Mucosa of descending colon (tissue), 3 donors: ENCODE measurements around the gene SIN3B. TPM values are rescaled to one million over a fixed set of nuclear protein-coding genes. Genes with fewer than 3 reads are reported as not detected.

Source experiments
- ATAC-seq: fragments of 200-7000 bp; cut with Tn5 transposase; one replicate; pipeline ENCODE4 v1.9.1; 2020; ENCODE audit warnings: mild to moderate bottlenecking, moderate library complexity
- DNase-seq, 3 donors: peaks; one replicate each; pipeline ENCODE4 v3.0.0-alpha.2; 2020
- H3K36me3 ChIP-seq: fragments of 200-600 bp; one replicate; pipeline ENCODE4 v1.8.0; 2021; ENCODE audit warnings: low read depth, mild to moderate bottlenecking
- H3K4me1 ChIP-seq: fragments of 200-600 bp; one replicate; pipeline ENCODE4 v1.8.0; 2021; ENCODE audit warnings: low read depth, mild to moderate bottlenecking
- H3K4me3 ChIP-seq: fragments of 200-600 bp; one replicate; pipeline ENCODE4 v1.8.0; 2021; ENCODE audit warnings: mild to moderate bottlenecking
- H3K9me3 ChIP-seq: fragments of 200-600 bp; one replicate; pipeline ENCODE4 v1.8.0; 2021; ENCODE audit warnings: mild to moderate bottlenecking
- intact Hi-C, 2 donors: fragments of 100-400 bp; cut with DNase I in 1 of 2; cut with micrococcal nuclease in 1 of 2; formaldehyde crosslinking; loops; one replicate each; pipeline versions ENCODE4 v1.11.0 to v1.11.1; 2022; cut with DNase I, micrococcal nuclease
- total RNA-seq, 3 donors: library from RNA; stranded (reverse); fragmentation: NEBNext Ultra II Directional in 2 of 3; extraction: Animal tissue kit (Norgen Biotek cat#: 25700) in 2 of 3; gene quantifications; one replicate each; pipeline versions ENCODE4 v1.2.1 to v1.2.4, GENCODE V29; 2021 to 2023
- TF ChIP-seq, protein P1 (sequence below): fragments of 200-600 bp; IDR thresholded peaks from one replicate; pipeline ENCODE4 v1.8.0; 2022; ENCODE audit warnings: antibody characterized with exemption, mild to moderate bottlenecking
- donor health status: DM: no; HTN: no; CAD: no; lungs with moderate emphysema.
- donor health status: DM: no; HTN: no; CAD: no.
- donor health status: DM: no; HTN: yes; CAD: no.

SIN3B gene
- total RNA-seq, 3 donors from 2014 or later, result 30.7 to 56.6 (median 38.9) TPM

DNA sequence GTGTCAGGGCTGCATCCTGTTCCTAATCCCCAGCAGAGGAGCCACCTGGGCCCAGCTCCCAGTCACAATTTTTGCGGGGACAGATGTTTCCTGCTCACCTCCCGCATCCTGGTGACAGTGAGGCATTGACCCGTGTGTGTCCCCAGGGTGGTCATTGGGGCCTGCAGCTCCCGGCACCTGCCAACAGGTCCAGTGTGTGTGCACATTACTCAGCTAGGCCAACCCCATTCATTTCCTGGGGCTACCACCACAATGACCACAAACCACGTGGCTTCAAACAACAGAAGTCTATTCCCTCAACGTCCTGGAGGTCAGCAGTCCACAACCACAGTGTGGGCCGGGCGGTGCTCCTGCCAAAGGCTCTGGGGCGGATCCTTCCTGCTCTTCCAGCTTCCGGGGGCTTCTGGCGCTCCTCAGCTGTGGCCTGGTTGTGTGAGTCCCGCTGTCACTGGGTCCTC, 47.7 kb downstream of the SIN3B start:
- TF ChIP-seq, protein P1, sequence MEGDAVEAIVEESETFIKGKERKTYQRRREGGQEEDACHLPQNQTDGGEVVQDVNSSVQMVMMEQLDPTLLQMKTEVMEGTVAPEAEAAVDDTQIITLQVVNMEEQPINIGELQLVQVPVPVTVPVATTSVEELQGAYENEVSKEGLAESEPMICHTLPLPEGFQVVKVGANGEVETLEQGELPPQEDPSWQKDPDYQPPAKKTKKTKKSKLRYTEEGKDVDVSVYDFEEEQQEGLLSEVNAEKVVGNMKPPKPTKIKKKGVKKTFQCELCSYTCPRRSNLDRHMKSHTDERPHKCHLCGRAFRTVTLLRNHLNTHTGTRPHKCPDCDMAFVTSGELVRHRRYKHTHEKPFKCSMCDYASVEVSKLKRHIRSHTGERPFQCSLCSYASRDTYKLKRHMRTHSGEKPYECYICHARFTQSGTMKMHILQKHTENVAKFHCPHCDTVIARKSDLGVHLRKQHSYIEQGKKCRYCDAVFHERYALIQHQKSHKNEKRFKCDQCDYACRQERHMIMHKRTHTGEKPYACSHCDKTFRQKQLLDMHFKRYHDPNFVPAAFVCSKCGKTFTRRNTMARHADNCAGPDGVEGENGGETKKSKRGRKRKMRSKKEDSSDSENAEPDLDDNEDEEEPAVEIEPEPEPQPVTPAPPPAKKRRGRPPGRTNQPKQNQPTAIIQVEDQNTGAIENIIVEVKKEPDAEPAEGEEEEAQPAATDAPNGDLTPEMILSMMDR, result no peak
- intact Hi-C loops, result no loop called here
- H3K9me3 ChIP-seq, result peaks cover 16% of the 10 kb centered on the region
- no peaks in the 10 kb centered on the region for H3K4me1 ChIP-seq
- DNase-seq, result no peak
- ATAC-seq, result no peak
- H3K36me3 ChIP-seq, result no peaks in the 10 kb centered on the region
- H3K4me3 ChIP-seq, result no peak overlapping the region

DNA sequence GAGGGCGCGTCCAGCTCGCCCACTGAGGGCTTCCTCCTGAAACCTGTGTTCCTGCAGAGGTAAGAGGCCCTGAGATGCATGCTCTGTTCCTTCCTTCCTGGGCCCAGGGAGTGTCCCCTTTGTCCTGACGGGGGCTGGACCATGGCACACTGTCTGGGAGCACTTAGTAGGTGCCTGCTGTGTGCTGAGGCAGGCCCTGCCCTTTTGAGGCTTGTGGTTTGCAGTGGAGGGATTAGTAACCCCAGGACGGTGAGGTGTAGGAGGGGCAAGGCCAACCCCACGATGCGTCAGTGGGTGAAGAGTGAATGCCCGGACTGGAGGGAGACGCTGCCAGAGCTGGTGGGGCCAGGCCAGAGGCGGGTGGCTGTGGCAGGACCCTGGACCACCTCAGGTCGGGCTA, 48.4 kb downstream of the SIN3B start:
- intact Hi-C loops, result no loop called here
- Histone ChIP-seq H3K9me3 (peaks cover 23% of the 10 kb centered on the region), H3K4me1 (no peaks in the 10 kb centered on the region), H3K4me3 (no peak overlapping the region), H3K36me3 (no peaks in the 10 kb centered on the region)
- ATAC-seq, result no peak
- DNase-seq, result no peak
- TF ChIP-seq, protein P1, result no peak

GRCh38 chr19:16878181-16878965, 49.2 kb downstream of the SIN3B start:
- DNase-seq (no peak), ATAC-seq (peak; percentile 20)
- intact Hi-C loops, result no loop called here
- Histone ChIP-seq H3K4me3 (no peak overlapping the region), H3K36me3 (no peaks in the 10 kb centered on the region), H3K4me1 (no peaks in the 10 kb centered on the region), H3K9me3 (peaks cover 31% of the 10 kb centered on the region)
- TF ChIP-seq, protein P1, result no peak

DNA sequence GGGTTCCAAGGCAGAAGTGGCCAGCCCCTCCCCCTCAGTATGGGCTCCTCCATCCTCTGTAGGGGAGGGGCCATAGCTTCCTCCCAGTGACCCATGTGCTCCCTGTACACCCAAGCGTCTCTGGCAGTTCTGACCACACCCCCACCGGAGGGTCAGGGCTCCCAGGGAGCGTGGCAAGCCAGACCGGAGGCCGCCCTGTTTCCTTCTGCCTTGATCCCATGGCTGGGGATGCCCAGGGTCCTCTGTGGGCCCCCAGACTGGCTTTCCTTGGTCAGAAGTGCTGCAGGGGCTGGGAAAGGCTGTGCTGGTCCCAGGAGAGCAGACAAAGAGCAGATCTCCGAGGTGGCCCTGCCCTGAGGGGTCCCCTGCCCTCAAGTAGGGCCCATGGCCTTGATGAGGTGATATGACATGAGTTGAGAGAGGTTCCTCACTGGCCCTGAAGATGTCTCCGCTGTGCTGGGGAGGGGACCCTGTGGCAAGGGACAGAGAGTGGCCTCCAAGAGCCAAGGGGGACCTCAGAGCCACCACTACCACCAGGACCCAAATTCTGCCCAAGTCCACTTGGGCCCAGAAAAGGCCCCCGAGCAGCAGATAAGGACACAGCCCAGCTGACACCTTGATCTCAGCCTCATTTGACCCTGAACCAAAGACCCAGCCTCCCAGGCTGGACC, 51.8 kb downstream of the SIN3B start:
- ATAC-seq, result no peak
- peaks cover 31% of the 10 kb centered on the region for H3K9me3 ChIP-seq
- no peak overlapping the region for H3K4me3 ChIP-seq
- intact Hi-C loops, result no loop called here
- TF ChIP-seq, protein P1, result no peak
- no peaks in the 10 kb centered on the region for H3K4me1 ChIP-seq
- DNase-seq, result no peak
- H3K36me3 ChIP-seq, result no peaks in the 10 kb centered on the region

DNA sequence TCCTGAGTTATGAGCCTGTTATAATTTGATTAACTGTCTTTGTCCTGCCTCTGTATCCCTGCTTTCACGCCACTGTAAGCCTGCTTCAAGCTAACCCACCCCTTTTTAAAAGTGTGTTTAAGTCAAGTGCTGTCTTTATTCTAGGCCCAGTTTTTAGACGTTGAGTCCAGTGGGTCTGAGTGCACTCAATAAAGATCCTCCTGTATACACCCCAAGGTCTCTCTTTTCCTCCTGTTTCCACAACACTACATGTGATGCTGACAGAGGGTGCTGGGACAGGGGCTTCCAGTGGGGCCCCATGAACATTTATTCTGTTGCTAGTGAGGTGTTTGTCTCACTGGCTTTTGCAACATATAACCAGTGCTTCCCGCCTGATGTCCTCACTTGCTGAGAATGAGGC, 52.9 kb downstream of the SIN3B start:
- intact Hi-C loops, result no loop called here
- DNase-seq (no peak), ATAC-seq (no peak)
- TF ChIP-seq, protein P1, result no peak
- peaks cover 31% of the 10 kb centered on the region for H3K9me3 ChIP-seq
- no peaks in the 10 kb centered on the region for H3K36me3 ChIP-seq
- H3K4me3 ChIP-seq, result no peak overlapping the region
- H3K4me1 ChIP-seq, result no peaks in the 10 kb centered on the region
